ENCODE results near the gene ADAMTS16.

DNA sequence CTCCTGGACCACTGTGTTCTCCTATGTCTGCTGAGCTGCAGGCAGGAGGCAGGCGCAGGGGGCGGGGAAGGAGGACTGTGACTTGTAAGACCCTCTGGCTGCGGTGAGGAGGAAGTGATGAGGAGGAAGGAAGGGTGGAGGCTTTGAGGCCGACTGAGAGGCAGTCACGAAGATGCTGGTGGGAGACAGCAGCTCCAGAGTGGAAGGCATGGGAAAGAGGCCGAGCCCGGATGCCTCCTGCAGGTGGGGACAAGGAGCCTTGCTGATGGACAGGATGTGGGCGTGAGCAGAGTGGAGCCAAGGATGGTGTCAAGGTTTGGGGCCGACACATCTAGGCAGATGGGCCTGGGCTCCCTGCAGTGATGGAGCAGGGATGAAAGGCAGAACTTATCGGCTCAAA is 208.0 kb downstream of the ADAMTS16 start:
- TF ChIP-seq, protein P1, sequence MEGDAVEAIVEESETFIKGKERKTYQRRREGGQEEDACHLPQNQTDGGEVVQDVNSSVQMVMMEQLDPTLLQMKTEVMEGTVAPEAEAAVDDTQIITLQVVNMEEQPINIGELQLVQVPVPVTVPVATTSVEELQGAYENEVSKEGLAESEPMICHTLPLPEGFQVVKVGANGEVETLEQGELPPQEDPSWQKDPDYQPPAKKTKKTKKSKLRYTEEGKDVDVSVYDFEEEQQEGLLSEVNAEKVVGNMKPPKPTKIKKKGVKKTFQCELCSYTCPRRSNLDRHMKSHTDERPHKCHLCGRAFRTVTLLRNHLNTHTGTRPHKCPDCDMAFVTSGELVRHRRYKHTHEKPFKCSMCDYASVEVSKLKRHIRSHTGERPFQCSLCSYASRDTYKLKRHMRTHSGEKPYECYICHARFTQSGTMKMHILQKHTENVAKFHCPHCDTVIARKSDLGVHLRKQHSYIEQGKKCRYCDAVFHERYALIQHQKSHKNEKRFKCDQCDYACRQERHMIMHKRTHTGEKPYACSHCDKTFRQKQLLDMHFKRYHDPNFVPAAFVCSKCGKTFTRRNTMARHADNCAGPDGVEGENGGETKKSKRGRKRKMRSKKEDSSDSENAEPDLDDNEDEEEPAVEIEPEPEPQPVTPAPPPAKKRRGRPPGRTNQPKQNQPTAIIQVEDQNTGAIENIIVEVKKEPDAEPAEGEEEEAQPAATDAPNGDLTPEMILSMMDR (IDR thresholded peaks at IDR 0.05 in 2 of 3, conservative IDR thresholded peaks at IDR 0.05 in 1 of 3; ENCODE audit: insufficient read depth in 2 of 3, low read depth in 1 of 3, low read length in 3 of 3): peak in 2 of 3 experiments; percentile 4 to 7; a peak in 2 of 6 replicates
- TF ChIP-seq ASH1L (IDR thresholded peaks at IDR 0.05; ENCODE audit: borderline replicate concordance, low read depth, partially characterized antibody) (no peak), HNRNPH1 (optimal IDR thresholded peaks at IDR 0.05; ENCODE audit: low read depth, low read length) (no peak), EP300 (IDR thresholded peaks at IDR 0.05; ENCODE audit: low read length) (no peak), THRAP3 (IDR thresholded peaks at IDR 0.05; ENCODE audit: borderline replicate concordance) (no peak), COPS2 (conservative IDR thresholded peaks at IDR 0.05) (no peak), ZNF445 (CRISPR knock-in tag; IDR thresholded peaks at IDR 0.05; ENCODE audit: low read depth) (no peak)
- TF ChIP-seq, protein P2, sequence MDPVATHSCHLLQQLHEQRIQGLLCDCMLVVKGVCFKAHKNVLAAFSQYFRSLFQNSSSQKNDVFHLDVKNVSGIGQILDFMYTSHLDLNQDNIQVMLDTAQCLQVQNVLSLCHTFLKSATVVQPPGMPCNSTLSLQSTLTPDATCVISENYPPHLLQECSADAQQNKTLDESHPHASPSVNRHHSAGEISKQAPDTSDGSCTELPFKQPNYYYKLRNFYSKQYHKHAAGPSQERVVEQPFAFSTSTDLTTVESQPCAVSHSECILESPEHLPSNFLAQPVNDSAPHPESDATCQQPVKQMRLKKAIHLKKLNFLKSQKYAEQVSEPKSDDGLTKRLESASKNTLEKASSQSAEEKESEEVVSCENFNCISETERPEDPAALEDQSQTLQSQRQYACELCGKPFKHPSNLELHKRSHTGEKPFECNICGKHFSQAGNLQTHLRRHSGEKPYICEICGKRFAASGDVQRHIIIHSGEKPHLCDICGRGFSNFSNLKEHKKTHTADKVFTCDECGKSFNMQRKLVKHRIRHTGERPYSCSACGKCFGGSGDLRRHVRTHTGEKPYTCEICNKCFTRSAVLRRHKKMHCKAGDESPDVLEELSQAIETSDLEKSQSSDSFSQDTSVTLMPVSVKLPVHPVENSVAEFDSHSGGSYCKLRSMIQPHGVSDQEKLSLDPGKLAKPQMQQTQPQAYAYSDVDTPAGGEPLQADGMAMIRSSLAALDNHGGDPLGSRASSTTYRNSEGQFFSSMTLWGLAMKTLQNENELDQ (CRISPR knock-in tag; IDR thresholded peaks at IDR 0.05; ENCODE audit: borderline replicate concordance): no peak
